ENCODE data around the gene ZNF70. TPM values are rescaled to one million over a fixed set of nuclear protein-coding genes. Genes with fewer than 3 reads are reported as not detected.

ZNF70 gene
- total RNA-seq, 1 experiment from 2014 or later, result 9.7 TPM

- ChIA-PET POLR2A (ENCODE audit: low non-redundant PET) (no interaction called here), CTCF (no interaction called here)
- no peak overlapping the region for H3K27ac ChIP-seq (ENCODE audit: low read depth, low read length, poor library complexity, severe bottlenecking)
- no peaks in the 10 kb centered on the region for H3K27me3 ChIP-seq (replicated peaks; ENCODE audit: insufficient read depth, low read depth, low read length, poor library complexity)
- no peak overlapping the region for H3K4me3 ChIP-seq (ENCODE audit: low read depth, low read length, poor library complexity, severe bottlenecking)
- H3K36me3 ChIP-seq (ENCODE audit: insufficient read depth, low read length, poor library complexity, severe bottlenecking), result no peaks in the 10 kb centered on the region
- H3K9me3 ChIP-seq (ENCODE audit: low read depth, low read length, poor library complexity, severe bottlenecking), result no peaks in the 10 kb centered on the region
- no TSS peak for BruUV-seq (replicated peaks)
- H3K4me1 ChIP-seq (ENCODE audit: insufficient read depth, low read length, poor library complexity, severe bottlenecking), result no peaks in the 10 kb centered on the region
- TF ChIP-seq EZH2 (IDR thresholded peaks at IDR 0.05; ENCODE audit: borderline replicate concordance, low read depth, low read length, poor library complexity, severe bottlenecking) (no peak), CTCF (conservative IDR thresholded peaks at IDR 0.05; ENCODE audit: low read depth, low read length) (no peak)
- DNase-seq (ENCODE audit: low spot score), result no peak
- intact Hi-C loops (cut with micrococcal nuclease; ENCODE audit: unreplicated experiment), result no loop called here
Observed at GRCh38 chr22:23754980-23755636, 4.2 kb upstream of the ZNF70 start.

GRCh38 chr22:23754220-23754919, 3.5 kb upstream of the ZNF70 start, which contains the start of gene VPREB3:
Gene VPREB3, minus strand, starts transcription at chr22:23754425. Its CDS starts 62 bp downstream, at chr22:23754363.
- H3K9me3 ChIP-seq (ENCODE audit: low read depth, low read length, poor library complexity, severe bottlenecking), result no peaks in the 10 kb centered on the region
- H3K4me1 ChIP-seq (ENCODE audit: insufficient read depth, low read length, poor library complexity, severe bottlenecking), result peaks cover 4% of the 10 kb centered on the region
- no peak within 1 kb of the TSS for H3K4me3 ChIP-seq (ENCODE audit: low read depth, low read length, poor library complexity, severe bottlenecking)
- H3K27ac ChIP-seq (ENCODE audit: low read depth, low read length, poor library complexity, severe bottlenecking), result no peak within 1 kb of the TSS
- no peaks in the 10 kb centered on the region for H3K36me3 ChIP-seq (ENCODE audit: insufficient read depth, low read length, poor library complexity, severe bottlenecking)
- POLR2A ChIA-PET (ENCODE audit: low non-redundant PET), result no interaction called here
- DNase-seq (ENCODE audit: low spot score), result no peak
- CTCF ChIA-PET, result no interaction called here
- intact Hi-C loops (cut with micrococcal nuclease; ENCODE audit: unreplicated experiment), result no loop called here
- no peak for TF ChIP-seq EZH2 (IDR thresholded peaks at IDR 0.05; ENCODE audit: borderline replicate concordance, low read depth, low read length, poor library complexity, severe bottlenecking)
- no TSS peak for BruUV-seq (replicated peaks)
- H3K27me3 ChIP-seq (replicated peaks; ENCODE audit: insufficient read depth, low read depth, low read length, poor library complexity), result no peaks in the 10 kb centered on the region

DNA sequence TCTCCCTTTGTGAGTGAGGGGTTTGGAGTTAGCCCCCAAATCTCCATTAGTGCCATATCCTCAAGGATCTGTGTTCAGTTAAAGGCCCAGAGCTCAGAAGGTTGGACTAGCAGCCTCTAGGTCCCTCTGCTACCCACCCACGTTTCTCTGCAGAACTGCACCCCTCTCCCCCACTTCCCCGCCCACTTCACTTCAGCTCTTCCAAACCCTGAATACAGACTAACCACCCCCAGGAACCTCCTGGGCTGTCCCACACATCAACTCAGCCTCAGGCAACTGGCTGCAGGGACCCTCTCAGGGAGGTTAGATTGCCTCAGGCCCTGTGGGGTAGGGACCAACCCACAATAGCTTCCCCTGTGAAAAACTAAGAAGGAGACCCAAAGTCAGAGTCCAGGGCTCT, 2.5 kb upstream of the ZNF70 start:
- no TSS peak for BruUV-seq (replicated peaks)
- Histone ChIP-seq H3K4me3 (ENCODE audit: low read depth, low read length, poor library complexity, severe bottlenecking) (no peak overlapping the region), H3K4me1 (ENCODE audit: insufficient read depth, low read length, poor library complexity, severe bottlenecking) (peaks cover 4% of the 10 kb centered on the region), H3K27ac (ENCODE audit: low read depth, low read length, poor library complexity, severe bottlenecking) (no peak overlapping the region), H3K27me3 (replicated peaks; ENCODE audit: insufficient read depth, low read depth, low read length, poor library complexity) (no peaks in the 10 kb centered on the region), H3K36me3 (ENCODE audit: insufficient read depth, low read length, poor library complexity, severe bottlenecking) (no peaks in the 10 kb centered on the region), H3K9me3 (ENCODE audit: low read depth, low read length, poor library complexity, severe bottlenecking) (no peaks in the 10 kb centered on the region)
- POLR2A ChIA-PET (ENCODE audit: low non-redundant PET), result no interaction called here
- TF ChIP-seq CTCF (conservative IDR thresholded peaks at IDR 0.05; ENCODE audit: low read depth, low read length) (no peak), EZH2 (IDR thresholded peaks at IDR 0.05; ENCODE audit: borderline replicate concordance, low read depth, low read length, poor library complexity, severe bottlenecking) (no peak)
- DNase-seq (ENCODE audit: low spot score), result no peak
- CTCF ChIA-PET, result no interaction called here
- intact Hi-C loops (cut with micrococcal nuclease; ENCODE audit: unreplicated experiment), result no loop called here

Measured in A673 (cell line).